ENCODE data around the gene FAM13A.

FAM13A gene

GRCh38 chr4:88780389-88780788 is 276.6 kb downstream of the FAM13A start:
- TF ChIP-seq CTCF (IDR thresholded peaks at IDR 0.05; ENCODE audit: control extremely low read depth, extremely low read depth, low read depth, missing control alignments): no peak
- POLR2A ChIA-PET: no interaction called here
- CTCF ChIA-PET: no interaction called here
- no peak for DNase-seq (ENCODE audit: extremely low spot score)

- CTCF ChIA-PET: no interaction called here
Measured at GRCh38 chr4:88779431-88779830, 277.6 kb downstream of the FAM13A start.

GRCh38 chr4:88775529-88775928 is 281.5 kb downstream of the FAM13A start:
- no peak for TF ChIP-seq CTCF (IDR thresholded peaks at IDR 0.05; ENCODE audit: control extremely low read depth, extremely low read depth, low read depth, missing control alignments)
- DNase-seq (ENCODE audit: extremely low spot score): no peak
- ChIA-PET CTCF (interaction anchor here (1.1 kb wide), 1 partner anchor 19 kb away, joined by 3 read pairs; no protein-coding TSS in a partner anchor), POLR2A (no interaction called here)

More at GRCh38 chr4:88779431-88779830, 277.6 kb downstream of the FAM13A start:
- POLR2A ChIA-PET: no interaction called here
- DNase-seq (ENCODE audit: extremely low spot score): no peak
- no peak for TF ChIP-seq CTCF (IDR thresholded peaks at IDR 0.05; ENCODE audit: control extremely low read depth, extremely low read depth, low read depth, missing control alignments)

DNA sequence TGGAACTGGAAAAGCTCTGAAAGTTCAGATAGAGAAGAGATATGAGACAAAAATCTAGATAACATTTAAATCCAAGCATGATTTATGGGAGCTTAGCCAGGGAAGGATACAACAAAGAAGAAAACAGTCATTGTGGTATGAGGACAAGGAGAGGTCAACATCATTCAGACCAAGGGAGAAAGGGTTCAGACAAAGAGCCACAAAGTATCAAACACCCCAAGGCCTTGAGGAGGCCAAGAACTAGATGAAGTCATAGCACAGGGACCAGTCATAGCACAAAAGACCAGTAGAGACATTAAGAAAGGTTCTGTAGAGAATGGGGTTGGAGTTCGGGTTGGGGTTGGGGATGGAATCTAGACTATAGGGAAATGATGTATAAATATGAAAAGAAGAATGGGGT is 282.0 kb downstream of the FAM13A start:
- TF ChIP-seq CTCF (IDR thresholded peaks at IDR 0.05; ENCODE audit: control extremely low read depth, extremely low read depth, low read depth, missing control alignments): no peak
- no peak for DNase-seq (ENCODE audit: extremely low spot score)
- ChIA-PET POLR2A (no interaction called here), CTCF (no interaction called here)

DNA sequence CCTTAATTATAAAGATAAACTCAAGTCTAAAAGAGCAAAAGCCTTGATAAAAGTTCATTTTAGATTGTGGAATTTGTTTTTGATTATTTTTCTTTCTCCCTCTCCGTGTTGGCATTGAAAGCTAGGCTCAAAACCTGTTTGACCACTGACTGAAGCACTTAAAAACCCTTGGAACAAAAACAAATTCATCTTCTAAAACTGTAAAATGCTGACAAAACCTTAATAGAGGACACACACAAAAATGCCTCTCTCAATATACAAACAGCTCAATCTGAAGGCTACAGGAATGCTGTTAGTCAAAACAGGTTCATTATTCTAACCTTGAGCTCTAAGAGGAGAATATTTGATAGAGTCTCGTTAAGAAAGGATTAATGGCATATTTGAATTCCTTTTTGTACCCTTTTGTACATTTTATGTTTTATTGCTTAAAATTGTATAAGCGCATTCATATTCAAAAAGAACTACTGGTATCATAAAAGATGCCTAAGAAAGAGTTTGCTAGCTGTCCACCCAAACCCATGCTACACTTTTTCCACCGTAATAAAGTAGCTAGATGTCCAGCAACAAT is 285.0 kb downstream of the FAM13A start:
- POLR2A ChIA-PET: no interaction called here
- CTCF ChIA-PET: interaction anchor here (0.7 to 0.8 kb wide), 2 partner anchors 13 to 34 kb away, joined by 3 read pairs; no protein-coding TSS in a partner anchor

GRCh38 chr4:88765729-88766128 is 291.3 kb downstream of the FAM13A start:
- no peak for TF ChIP-seq CTCF (IDR thresholded peaks at IDR 0.05; ENCODE audit: control extremely low read depth, extremely low read depth, low read depth, missing control alignments)
- ChIA-PET CTCF (no interaction called here), POLR2A (no interaction called here)
- DNase-seq (ENCODE audit: extremely low spot score): no peak

More for the DNA sequence above, 285.0 kb downstream of the FAM13A start:
- no peak for TF ChIP-seq CTCF (IDR thresholded peaks at IDR 0.05; ENCODE audit: control extremely low read depth, extremely low read depth, low read depth, missing control alignments)
- no peak for DNase-seq (ENCODE audit: extremely low spot score)

All from GM10248 (cell line).